SK-N-SH (cell line): ENCODE results near the gene RAB4A. TPM values are rescaled to one million over a fixed set of nuclear protein-coding genes. Genes with fewer than 3 reads are reported as not detected.

ENCODE experiments used
- CTCF ChIA-PET: fragments of 300-600, 350-600 bp; formaldehyde crosslinking; extraction: SDS; loops from one replicate; lab custom pipeline; 2021; lab: Yijun Ruan, JAX
- POLR2A ChIA-PET: fragments of 350-600 bp; sonication (Branson Sonifier 250); formaldehyde crosslinking; extraction: SDS; loops from one replicate; lab custom pipeline; 2020; ENCODE audit warnings: antibody characterized with exemption, inconsistent platforms; lab: Yijun Ruan, JAX
- DNase-seq: peaks from one replicate; pipeline ENCODE4 v3.0.0; 2012
- H2AFZ ChIP-seq: fragments of 200-600 bp; sonication (generic); 2 replicates; pipeline ENCODE4 v1.8.1; 2016; ENCODE audit warnings: antibody characterized with exemption, mild to moderate bottlenecking, low read depth
- H3F3A ChIP-seq: fragments of 200-600 bp; sonication (generic); replicated peaks from 2 replicates; pipeline ENCODE3; 2016; ENCODE audit warnings: antibody characterized with exemption, mild to moderate bottlenecking; ENCODE audit not compliant: insufficient read depth
- H3K27ac ChIP-seq, 2 experiments: fragments of 200-500 bp in 1 of 2; fragments of 200-600 bp in 1 of 2; sonication (Bioruptor generic) in 1 of 2; sonication (generic), shearing (Covaris generic) in 1 of 2; 2 replicates each; pipeline versions ENCODE4 v1.5.1 to v1.6.1; 2014 to 2016; ENCODE audit warnings: low read depth in 2 of 2, inconsistent platforms in 1 of 2, low read length in 1 of 2, mild to moderate bottlenecking in 1 of 2, mixed read lengths in 1 of 2
- H3K27me3 ChIP-seq: fragments of 200-600 bp; sonication (generic), shearing (Covaris generic); 2 replicates; pipeline ENCODE4 v1.6.1; 2016; ENCODE audit warnings: mixed run types; ENCODE audit not compliant: insufficient read depth
- H3K36me3 ChIP-seq, 2 experiments: fragments of 200-500 bp in 1 of 2; fragments of 200-600 bp in 1 of 2; sonication (Bioruptor generic) in 1 of 2; sonication (generic) in 1 of 2; replicated peaks in 1 of 2; 2 replicates each; pipeline versions ENCODE3 to v1.5.1; 2014 to 2016; ENCODE audit warnings: low read length in 1 of 2, mild to moderate bottlenecking in 1 of 2; ENCODE audit not compliant: insufficient read depth in 2 of 2, control insufficient read depth in 1 of 2
- H3K4me1 ChIP-seq, 2 experiments: fragments of 200-500 bp in 1 of 2; fragments of 200-600 bp in 1 of 2; sonication (Bioruptor generic) in 1 of 2; sonication (generic), shearing (Covaris generic) in 1 of 2; 2 replicates each; pipeline versions ENCODE4 v1.5.1 to v1.6.1; 2014 to 2016; ENCODE audit warnings: low read depth in 1 of 2, low read length in 1 of 2, mixed run types in 1 of 2; ENCODE audit not compliant: insufficient read depth in 2 of 2, control insufficient read depth in 1 of 2
- H3K4me2 ChIP-seq: fragments of 200-600 bp; sonication (generic), shearing (Covaris generic); 2 replicates; pipeline ENCODE4 v1.6.1; 2017; ENCODE audit warnings: mixed run types
- H3K4me3 ChIP-seq, 2 experiments: fragments of 200-500 bp in 1 of 2; fragments of 200-600 bp in 1 of 2; sonication (Bioruptor generic) in 1 of 2; sonication (generic), shearing (Covaris generic) in 1 of 2; 2 replicates each; pipeline versions ENCODE4 v1.5.1 to v1.8.1; 2014 to 2016; ENCODE audit warnings: low read depth in 2 of 2, inconsistent platforms in 1 of 2, low read length in 1 of 2, mild to moderate bottlenecking in 1 of 2, mixed read lengths in 1 of 2, moderate library complexity in 1 of 2
- H3K79me2 ChIP-seq: fragments of 200-600 bp; sonication (generic); 2 replicates; pipeline ENCODE4 v1.8.1; 2017; ENCODE audit warnings: mild to moderate bottlenecking; ENCODE audit not compliant: insufficient read depth
- H3K9ac ChIP-seq: fragments of 200-600 bp; sonication (generic); 2 replicates; pipeline ENCODE4 v1.6.1; 2017; ENCODE audit warnings: mixed run types
- H3K9me2 ChIP-seq: fragments of 200-600 bp; sonication (generic); 2 replicates; pipeline ENCODE4 v1.6.1; 2017; ENCODE audit warnings: mixed run types
- H3K9me3 ChIP-seq: fragments of 200-600 bp; sonication (generic); 2 replicates; pipeline ENCODE4 v1.6.1; 2017; ENCODE audit warnings: mixed run types, mild to moderate bottlenecking, moderate library complexity
- H4K20me1 ChIP-seq: fragments of 200-600 bp; sonication (generic); 2 replicates; pipeline ENCODE4 v1.6.1; 2017; ENCODE audit warnings: mild to moderate bottlenecking, mixed run types; ENCODE audit not compliant: insufficient read depth
- EP300 ChIP-seq, 2 experiments: IDR thresholded peaks; 2 replicates each; pipeline versions ENCODE4 v1.4.0 to v1.6.1; 2012; ENCODE audit warnings: borderline replicate concordance in 1 of 2, low read depth in 1 of 2, low read length in 1 of 2
- IRF3 ChIP-seq: fragments of 150-350 bp; IDR thresholded peaks from 2 replicates; pipeline ENCODE4 v1.6.1; 2016; ENCODE audit warnings: mild to moderate bottlenecking, low read depth, low read length
- MXI1 ChIP-seq: IDR thresholded peaks from 2 replicates; pipeline ENCODE4 v1.6.1; 2012; ENCODE audit warnings: mild to moderate bottlenecking, low read depth, low read length, improper control_type of control experiment
- NRF1 ChIP-seq: IDR thresholded peaks from 2 replicates; pipeline ENCODE4 v1.6.1; 2012; ENCODE audit warnings: low read depth, mild to moderate bottlenecking, low read length
- RXRA ChIP-seq: IDR thresholded peaks from 2 replicates; pipeline ENCODE4 v1.4.0; 2012; ENCODE audit warnings: low read depth, mild to moderate bottlenecking, borderline replicate concordance
- SMC3 ChIP-seq: IDR thresholded peaks from 2 replicates; pipeline ENCODE4 v1.6.1; 2012; ENCODE audit warnings: low read depth, low read length, improper control_type of control experiment
- TAF1 ChIP-seq: IDR thresholded peaks from 2 replicates; pipeline ENCODE4 v1.6.1; 2012; ENCODE audit warnings: low read depth, mild to moderate bottlenecking, low read length, moderate library complexity, borderline replicate concordance
- TEAD4 ChIP-seq: IDR thresholded peaks from 2 replicates; pipeline ENCODE4 v1.4.0; 2012; ENCODE audit warnings: mild to moderate bottlenecking, borderline replicate concordance; ENCODE audit not compliant: insufficient read depth
- USF2 ChIP-seq: fragments of 150-350 bp; IDR thresholded peaks from 2 replicates; pipeline ENCODE4 v1.6.1; 2017; ENCODE audit warnings: antibody characterized with exemption, low read length, low read depth, borderline replicate concordance
- WGBS: methylation state at CpG from one replicate; pipeline ENCODE4 v1.1.6; 2017; ENCODE audit warnings: low lambda C conversion rate; 5-methylcytosine and 5-hydroxymethylcytosine counted together
- polyA plus RNA-seq, 3 experiments: library from polyadenylated mRNA; depleted of rRNA; stranded (reverse); fragments of >200 nt; gene quantifications; 2 replicates each; pipeline ENCODE4 v1.2.3, GENCODE V29; 2012

The RAB4A gene
- polyA plus RNA-seq, 1 of the 3 experiments (the other 2 are of a cell fraction), result 28.1 TPM

GRCh38 chr1:229234870-229235472, 35.9 kb upstream of the RAB4A start:
- Histone ChIP-seq H3K9me2 (no peaks in the 10 kb centered on the region), H3K9ac (no peak overlapping the region), H3K36me3 (no peaks in the 10 kb centered on the region), H3K9me3 (no peaks in the 10 kb centered on the region), H2AFZ (no peak overlapping the region), H3K4me2 (no peak overlapping the region), H3K27ac (no peak overlapping the region), H3K27me3 (no peaks in the 10 kb centered on the region; the same call in 1 of the 2 replicates), H3F3A (no peaks in the 10 kb centered on the region), H3K4me1 (peaks cover 0 to 6% of the 10 kb centered on the region in 2 experiments; a peak in 2 of 4 replicates), H3K4me3 (no peak overlapping the region), H3K79me2 (no peaks in the 10 kb centered on the region), H4K20me1 (no peaks in the 10 kb centered on the region)
- DNase-seq, result no peak
- 84% methylated on average over 13 of the region's 13 CpGs for WGBS
- no peak for TF ChIP-seq NRF1
- TF ChIP-seq TEAD4, result no peak
- no peak for TF ChIP-seq EP300 (IDR thresholded peaks at IDR 0.05; ENCODE audit: borderline replicate concordance in 1 of 2, low read depth in 1 of 2, low read length in 1 of 2)
- no peak for TF ChIP-seq RXRA
- TF ChIP-seq USF2, result no peak
- TF ChIP-seq SMC3, result no peak
- ChIA-PET POLR2A (no interaction called here), CTCF (interaction anchor here (1.3 to 3.0 kb wide), 2 partner anchors 8 to 21 kb away, joined by 3 to 16 read pairs; no protein-coding TSS in a partner anchor)

- WGBS, result 51% methylated on average over 2 of the region's 2 CpGs
- Histone ChIP-seq H3K9me2 (no peaks in the 10 kb centered on the region), H3K9ac (no peak overlapping the region), H3F3A (no peaks in the 10 kb centered on the region), H3K9me3 (no peaks in the 10 kb centered on the region), H3K4me2 (no peak overlapping the region), H3K27me3 (no peaks in the 10 kb centered on the region), H4K20me1 (no peaks in the 10 kb centered on the region), H3K4me3 (no peak overlapping the region), H3K27ac (no peak overlapping the region), H3K4me1 (no peaks in the 10 kb centered on the region; a peak in 1 of 4 replicates), H2AFZ (no peak overlapping the region), H3K79me2 (no peaks in the 10 kb centered on the region), H3K36me3 (no peaks in the 10 kb centered on the region)
- CTCF ChIA-PET, result interaction anchor here (0.9 to 3.0 kb wide), 3 partner anchors 10 to 573 kb away, joined by 3 to 16 read pairs (median 5); no protein-coding TSS in a partner anchor
- DNase-seq, result no peak
- POLR2A ChIA-PET, result no interaction called here
- TF ChIP-seq IRF3 (no peak), TAF1 (no peak), MXI1 (no peak), NRF1 (no peak)
These were observed 33.6 kb upstream of the RAB4A start for GRCh38 chr1:229237320-229237719.
